Heart left ventricle (tissue), 16 donors: Measurements from ENCODE around the gene ENOX2. TPM values are rescaled to one million over a fixed set of nuclear protein-coding genes. Genes with fewer than 3 reads are reported as not detected.

Source experiments
- ATAC-seq, 4 donors: fragments of 200-7000 bp; cut with Tn5 transposase; one replicate each; pipeline ENCODE4 v1.9.1; 2020 to 2022; ENCODE audit warnings: moderate library complexity in 4 of 4, mild to moderate bottlenecking in 3 of 4, moderate number of reproducible peaks in 1 of 4
- DNase-seq, 5 donors: peaks; one replicate each; pipeline ENCODE4 v3.0.0-alpha.2; 2020
- H3K27ac ChIP-seq, 12 donors: fragments of 200-600 bp; sonication (generic) in 4 of 12; one replicate each; pipeline versions ENCODE4 v1.5.0 to v1.8.0; 2016 to 2022; ENCODE audit warnings: mild to moderate bottlenecking in 2 of 12
- H3K27me3 ChIP-seq, 9 donors: fragments of 200-600 bp; sonication (generic) in 2 of 9; one replicate each; pipeline versions ENCODE4 v1.5.1 to v1.8.0; 2016 to 2022; ENCODE audit warnings: mild to moderate bottlenecking in 3 of 9
- H3K36me3 ChIP-seq, 9 donors: fragments of 200-600 bp; sonication (generic) in 2 of 9; one replicate each; pipeline versions ENCODE4 v1.5.0 to v1.8.0; 2018 to 2022; ENCODE audit warnings: mild to moderate bottlenecking in 2 of 9
- H3K4me1 ChIP-seq, 12 donors: fragments of 200-600 bp; sonication (generic) in 4 of 12; one replicate each; pipeline versions ENCODE4 v1.5.0 to v1.8.0; 2016 to 2022; ENCODE audit warnings: mild to moderate bottlenecking in 3 of 12
- H3K4me3 ChIP-seq, 12 donors: fragments of 200-600 bp; sonication (generic) in 4 of 12; one replicate each; pipeline versions ENCODE4 v1.5.0 to v1.8.0; 2017 to 2022; ENCODE audit warnings: mild to moderate bottlenecking in 9 of 12, moderate library complexity in 4 of 12
- H3K9me3 ChIP-seq, 12 donors: fragments of 200-600 bp; sonication (generic) in 4 of 12; one replicate each; pipeline versions ENCODE4 v1.5.0 to v1.8.0; 2016 to 2022; ENCODE audit warnings: mild to moderate bottlenecking in 1 of 12
- POLR2A ChIP-seq, 2 donors: fragments of 450-650 bp; IDR thresholded peaks; one replicate each; pipeline ENCODE4 v1.6.1; 2017; ENCODE audit warnings: antibody characterized with exemption in 2 of 2, mild to moderate bottlenecking in 2 of 2, moderate library complexity in 2 of 2
- WGBS, 4 donors: extraction: QIAGEN DNeasy Blood & Tissue Kit in 2 of 4; methylation state at CpG; one replicate each; pipeline versions ENCODE4 v1.1.5 to v1.1.7; 2013 to 2018; 5-methylcytosine and 5-hydroxymethylcytosine counted together
- intact Hi-C, 10 donors: fragments of 100-400 bp; cut with DNase I; formaldehyde crosslinking; loops; one replicate each; pipeline versions ENCODE4 v1.11.1 to v1.14.2; 2022
- polyA plus RNA-seq, 2 donors: library from polyadenylated mRNA; stranded (reverse); fragments of 200-250 nt; gene quantifications; one replicate each; pipeline ENCODE4 v1.2.3, GENCODE V29; 2013
- total RNA-seq, 9 donors: library from RNA; depleted of rRNA in 2 of 9; stranded (reverse); fragments of >200 nt in 2 of 9; fragmentation: NEBNext Ultra II Directional in 3 of 9; extraction: Animal tissue kit (Norgen Biotek cat#: 25700) in 3 of 9; gene quantifications; one replicate each; pipeline versions ENCODE4 v1.1.0 to v1.2.4, GENCODE V29; 2016 to 2023
- TF ChIP-seq, protein P1 (sequence below), 12 donors: fragments of 200-600 bp; sonication (generic) in 4 of 12; IDR thresholded peaks; one replicate each; pipeline versions ENCODE4 v1.5.0 to v1.8.0; 2018 to 2022; ENCODE audit warnings: antibody characterized with exemption in 12 of 12, mild to moderate bottlenecking in 5 of 12
- donor health status: ischemic (EF 13 %, LVEDD 7.1; RV severe dilation, severe dysfunction).
- donor health status: healthy with polysubstance abuse.
- donor health status: DM: no; HTN: yes; CAD: no.
- donor health status: DM: no; HTN: no; CAD: no.
- donor health status: ischemic (EF 25% LVEDD 6.9; RV normal size, moderate dysfunction).
- donor health status: ischemic (EF 25% LVEDD 5.7; RV mildly dilated, moderate dysfunction).
- donor health status: healthy.
- donor health status: DM: yes; HTN: yes; CAD: no.
- donor health status: ischemic (EF 35%, LVEDD 5.7; RV mildly dilated, moderate dysfunction).
- donor health status: nonischemic (EF 11% LVEDD 7.7; RV severe dilation, severe dysfunction).
- donor health status: DM: yes; HTN: yes; CAD: no.
- donor health status: PGD.
- donor health status: ischemic (EF 29% LVEDD 5.4; RV normal size, mild dysfunction).
- donor health status: nonischemic (EF 23%, LVEDD 6.1; RV moderate dilation, normal function).

The ENOX2 gene
- total and polyA plus RNA-seq, 11 donors: 3.0 to 23.0 (median 17.4) TPM

- ATAC-seq (no peak), DNase-seq (no peak)
- WGBS, 4 donors: 63 to 93% (median 83%) methylated on average over 1 of the region's 1 CpG
- H3K9me3 ChIP-seq: peaks cover 0 to 2% (median 0%) of the 10 kb centered on the region in 12 donors
- H3K27me3 ChIP-seq: no peaks in the 10 kb centered on the region
- peaks cover 0 to 3% (median 0%) of the 10 kb centered on the region in 9 donors for H3K36me3 ChIP-seq
- no peak overlapping the region for H3K4me3 ChIP-seq
- H3K27ac ChIP-seq: no peak overlapping the region
- intact Hi-C loops: no loop called here
- TF ChIP-seq, protein P1, sequence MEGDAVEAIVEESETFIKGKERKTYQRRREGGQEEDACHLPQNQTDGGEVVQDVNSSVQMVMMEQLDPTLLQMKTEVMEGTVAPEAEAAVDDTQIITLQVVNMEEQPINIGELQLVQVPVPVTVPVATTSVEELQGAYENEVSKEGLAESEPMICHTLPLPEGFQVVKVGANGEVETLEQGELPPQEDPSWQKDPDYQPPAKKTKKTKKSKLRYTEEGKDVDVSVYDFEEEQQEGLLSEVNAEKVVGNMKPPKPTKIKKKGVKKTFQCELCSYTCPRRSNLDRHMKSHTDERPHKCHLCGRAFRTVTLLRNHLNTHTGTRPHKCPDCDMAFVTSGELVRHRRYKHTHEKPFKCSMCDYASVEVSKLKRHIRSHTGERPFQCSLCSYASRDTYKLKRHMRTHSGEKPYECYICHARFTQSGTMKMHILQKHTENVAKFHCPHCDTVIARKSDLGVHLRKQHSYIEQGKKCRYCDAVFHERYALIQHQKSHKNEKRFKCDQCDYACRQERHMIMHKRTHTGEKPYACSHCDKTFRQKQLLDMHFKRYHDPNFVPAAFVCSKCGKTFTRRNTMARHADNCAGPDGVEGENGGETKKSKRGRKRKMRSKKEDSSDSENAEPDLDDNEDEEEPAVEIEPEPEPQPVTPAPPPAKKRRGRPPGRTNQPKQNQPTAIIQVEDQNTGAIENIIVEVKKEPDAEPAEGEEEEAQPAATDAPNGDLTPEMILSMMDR (IDR thresholded peaks at IDR 0.05): no peak
- TF ChIP-seq POLR2A (IDR thresholded peaks at IDR 0.05): no peak
- no peaks in the 10 kb centered on the region for H3K4me1 ChIP-seq
Observed at GRCh38 chrX:130647468-130647867, 255.5 kb downstream of the ENOX2 start.

DNA sequence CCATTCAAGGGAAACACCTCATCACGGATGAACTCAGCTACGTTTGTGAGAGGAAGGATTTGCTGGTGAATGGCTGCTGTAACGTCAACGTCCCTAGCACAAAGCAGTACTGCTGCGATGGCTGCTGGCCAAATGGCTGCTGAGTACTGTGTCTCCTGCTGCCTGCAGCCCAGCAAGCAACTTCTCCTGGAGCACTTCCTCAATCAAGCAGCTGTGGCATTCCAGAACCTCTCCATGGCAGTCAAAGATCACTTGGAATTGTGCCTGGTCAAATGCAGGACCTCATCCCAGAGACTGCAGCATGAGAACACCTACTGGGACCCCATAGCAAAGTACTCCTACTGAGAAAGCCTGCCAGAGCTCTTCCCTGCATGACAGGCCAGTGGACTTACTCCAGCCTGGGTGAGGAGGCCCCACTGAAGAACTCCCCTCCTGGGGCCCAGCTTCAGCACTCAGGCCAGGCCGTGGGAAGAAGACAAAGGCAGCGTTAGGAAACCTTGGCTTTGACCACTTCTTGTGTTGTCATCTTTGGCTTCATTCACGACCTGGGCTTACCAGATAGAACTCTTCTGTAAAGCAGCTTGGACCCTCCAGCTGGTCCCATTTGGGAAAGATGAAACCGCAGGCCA lies 256.9 kb downstream of the ENOX2 start:
- Histone ChIP-seq H3K36me3 (peaks cover 0 to 3% (median 0%) of the 10 kb centered on the region in 9 donors), H3K27me3 (no peaks in the 10 kb centered on the region), H3K4me3 (no peak overlapping the region), H3K9me3 (peaks cover 0 to 2% (median 0%) of the 10 kb centered on the region in 12 donors), H3K4me1 (no peaks in the 10 kb centered on the region), H3K27ac (no peak overlapping the region)
- DNase-seq (peak; percentile 9 to 61 (median 38)), ATAC-seq (peak; percentile 32 to 86 (median 70))
- intact Hi-C loops: no loop called here
- WGBS, 4 donors: 66 to 81% (median 70%) methylated on average over 8 to 9 of the region's 9 CpGs
- no peak for TF ChIP-seq POLR2A (IDR thresholded peaks at IDR 0.05)
- TF ChIP-seq, protein P1 (IDR thresholded peaks at IDR 0.05): no peak

- ATAC-seq: no peak
- peaks cover 0 to 18% (median 5%) of the 10 kb centered on the region in 9 donors for H3K36me3 ChIP-seq
- H3K27ac ChIP-seq: no peak overlapping the region
- no peak for DNase-seq
- H3K4me1 ChIP-seq: no peaks in the 10 kb centered on the region
- no peak for TF ChIP-seq POLR2A (IDR thresholded peaks at IDR 0.05)
- no peak overlapping the region for H3K4me3 ChIP-seq
- H3K27me3 ChIP-seq: no peaks in the 10 kb centered on the region
- 66 to 78% (median 73%) methylated on average over 3 of the region's 3 CpGs for WGBS, 4 donors
- intact Hi-C loops: no loop called here
- no peaks in the 10 kb centered on the region for H3K9me3 ChIP-seq
Observed at GRCh38 chrX:130637591-130637990, 265.4 kb downstream of the ENOX2 start.

DNA sequence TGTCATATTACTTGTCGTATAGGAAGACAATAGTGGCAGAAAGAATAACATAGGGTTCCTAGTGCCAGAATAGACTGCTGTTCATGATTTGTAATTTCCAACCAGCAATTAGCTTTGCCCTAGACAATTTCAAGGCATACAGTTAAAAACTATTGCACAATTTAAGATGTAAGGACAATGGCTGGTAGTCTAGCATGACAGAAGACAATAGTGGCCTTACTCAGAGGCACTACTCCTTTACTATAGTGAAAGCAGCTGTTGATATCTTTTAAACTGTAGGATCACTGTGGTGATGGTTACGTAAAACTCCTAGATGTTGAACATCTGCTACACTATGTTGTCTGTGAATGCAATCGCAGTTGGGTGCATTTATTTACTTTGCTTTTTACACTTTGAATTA lies 266.7 kb downstream of the ENOX2 start:
- ATAC-seq (no peak), DNase-seq (no peak)
- peaks cover 0 to 22% (median 9%) of the 10 kb centered on the region in 9 donors for H3K36me3 ChIP-seq
- intact Hi-C loops: no loop called here
- H3K4me1 ChIP-seq: no peaks in the 10 kb centered on the region
- 91 to 96% (median 94%) methylated on average over 3 of the region's 3 CpGs for WGBS, 4 donors
- TF ChIP-seq, protein P1 (IDR thresholded peaks at IDR 0.05): no peak
- no peak for TF ChIP-seq POLR2A (IDR thresholded peaks at IDR 0.05)
- H3K9me3 ChIP-seq: no peaks in the 10 kb centered on the region
- no peak overlapping the region for H3K27ac ChIP-seq
- no peak overlapping the region for H3K4me3 ChIP-seq
- no peaks in the 10 kb centered on the region for H3K27me3 ChIP-seq

GRCh38 chrX:130631011-130631410 lies 272.0 kb downstream of the ENOX2 start:
- Histone ChIP-seq H3K36me3 (peaks cover 0 to 22% (median 6%) of the 10 kb centered on the region in 9 donors), H3K4me3 (no peak overlapping the region), H3K27ac (no peak overlapping the region), H3K27me3 (no peaks in the 10 kb centered on the region), H3K4me1 (no peaks in the 10 kb centered on the region), H3K9me3 (no peaks in the 10 kb centered on the region)
- intact Hi-C loops: no loop called here
- TF ChIP-seq, protein P1 (IDR thresholded peaks at IDR 0.05): no peak
- no peak for TF ChIP-seq POLR2A (IDR thresholded peaks at IDR 0.05)
- DNase-seq: no peak
- ATAC-seq: peak in 1 of 4 donors; percentile 53
- 81 to 91% (median 85%) methylated on average over 3 of the region's 3 CpGs for WGBS, 4 donors
